DOHH2 (cell line): ENCODE results near the gene INKA2.

Source experiments
- H3F3A ChIP-seq: fragments of 200-600 bp; sonication (generic), shearing (Covaris generic); 2 replicates; pipeline ENCODE4 v1.6.0; 2016; ENCODE audit warnings: antibody characterized with exemption, mild to moderate bottlenecking; ENCODE audit not compliant: control insufficient read depth, insufficient read depth
- H3K27ac ChIP-seq: fragments of 200-600 bp; sonication (generic); 2 replicates; pipeline ENCODE4 v1.5.1; 2014; ENCODE audit warnings: low read depth, mild to moderate bottlenecking, low read length, moderate library complexity
- H3K27me3 ChIP-seq: fragments of 200-600 bp; sonication (generic); 2 replicates; pipeline ENCODE4 v1.6.1; 2014; ENCODE audit warnings: mild to moderate bottlenecking, low read length, mixed read lengths; ENCODE audit not compliant: control insufficient read depth
- H3K36me3 ChIP-seq: fragments of 200-600 bp; sonication (generic); 2 replicates; pipeline ENCODE4 v1.6.1; 2014; ENCODE audit warnings: mild to moderate bottlenecking, low read length, moderate library complexity, mixed read lengths; ENCODE audit not compliant: control insufficient read depth
- H3K4me1 ChIP-seq: fragments of 200-600 bp; sonication (generic); 2 replicates; pipeline ENCODE4 v1.6.1; 2014; ENCODE audit warnings: mild to moderate bottlenecking, low read length, mixed read lengths; ENCODE audit not compliant: control insufficient read depth
- H3K4me2 ChIP-seq: fragments of 200-600 bp; sonication (generic); 2 replicates; pipeline ENCODE4 v1.6.0; 2014; ENCODE audit warnings: mild to moderate bottlenecking, low read length, moderate library complexity
- H3K4me3 ChIP-seq: fragments of 200-600 bp; sonication (generic); 2 replicates; pipeline ENCODE4 v1.5.1; 2014; ENCODE audit warnings: mild to moderate bottlenecking, low read length, mixed read lengths
- H3K79me2 ChIP-seq: fragments of 200-600 bp; sonication (generic); 2 replicates; pipeline ENCODE4 v1.6.1; 2014; ENCODE audit warnings: mild to moderate bottlenecking, low read length, mixed read lengths; ENCODE audit not compliant: control insufficient read depth
- H3K9me2 ChIP-seq: fragments of 200-600 bp; sonication (generic); replicated peaks from 2 replicates; pipeline ENCODE4 v1.6.1; 2014; ENCODE audit warnings: mild to moderate bottlenecking, low read length, mixed read lengths; ENCODE audit not compliant: control insufficient read depth
- H3K9me3 ChIP-seq: fragments of 200-600 bp; sonication (generic); 2 replicates; pipeline ENCODE4 v1.6.1; 2014; ENCODE audit warnings: antibody characterized with exemption, low read length, mixed read lengths; ENCODE audit not compliant: control insufficient read depth, insufficient read depth
- H4K20me1 ChIP-seq: fragments of 200-600 bp; sonication (generic); 2 replicates; pipeline ENCODE4 v1.6.0; 2014; ENCODE audit warnings: low read depth, mild to moderate bottlenecking, antibody characterized with exemption, low read length, moderate library complexity; ENCODE audit not compliant: control insufficient read depth, insufficient read depth
- EZH2phosphoT487 ChIP-seq: fragments of 200-600 bp; sonication (generic); IDR thresholded peaks from 2 replicates; pipeline ENCODE4 v1.6.1; 2017; ENCODE audit warnings: borderline replicate concordance, mild to moderate bottlenecking, antibody characterized with exemption, low read length, moderate library complexity, mixed read lengths
- TF ChIP-seq, protein P1 (sequence below): fragments of 200-600 bp; sonication (generic); IDR thresholded peaks from one replicate; pipeline ENCODE4 v1.5.1; 2014; ENCODE audit warnings: antibody characterized with exemption, mild to moderate bottlenecking, low read depth, low read length; ENCODE audit not compliant: poor library complexity, severe bottlenecking

Gene INKA2

GRCh38 chr1:111739925-111740765, 950 bp upstream of the INKA2 start:
- no peaks in the 10 kb centered on the region for H4K20me1 ChIP-seq
- no peaks in the 10 kb centered on the region for H3K36me3 ChIP-seq
- no peaks in the 10 kb centered on the region for H3K79me2 ChIP-seq
- TF ChIP-seq, protein P1, sequence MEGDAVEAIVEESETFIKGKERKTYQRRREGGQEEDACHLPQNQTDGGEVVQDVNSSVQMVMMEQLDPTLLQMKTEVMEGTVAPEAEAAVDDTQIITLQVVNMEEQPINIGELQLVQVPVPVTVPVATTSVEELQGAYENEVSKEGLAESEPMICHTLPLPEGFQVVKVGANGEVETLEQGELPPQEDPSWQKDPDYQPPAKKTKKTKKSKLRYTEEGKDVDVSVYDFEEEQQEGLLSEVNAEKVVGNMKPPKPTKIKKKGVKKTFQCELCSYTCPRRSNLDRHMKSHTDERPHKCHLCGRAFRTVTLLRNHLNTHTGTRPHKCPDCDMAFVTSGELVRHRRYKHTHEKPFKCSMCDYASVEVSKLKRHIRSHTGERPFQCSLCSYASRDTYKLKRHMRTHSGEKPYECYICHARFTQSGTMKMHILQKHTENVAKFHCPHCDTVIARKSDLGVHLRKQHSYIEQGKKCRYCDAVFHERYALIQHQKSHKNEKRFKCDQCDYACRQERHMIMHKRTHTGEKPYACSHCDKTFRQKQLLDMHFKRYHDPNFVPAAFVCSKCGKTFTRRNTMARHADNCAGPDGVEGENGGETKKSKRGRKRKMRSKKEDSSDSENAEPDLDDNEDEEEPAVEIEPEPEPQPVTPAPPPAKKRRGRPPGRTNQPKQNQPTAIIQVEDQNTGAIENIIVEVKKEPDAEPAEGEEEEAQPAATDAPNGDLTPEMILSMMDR: peak; percentile 8
- peak; percentile 71; the same call in 1 of the 2 replicates for TF ChIP-seq EZH2phosphoT487
- peak overlapping the region; percentile 78 for H3K4me3 ChIP-seq
- H3K27me3 ChIP-seq: peaks cover 26% of the 10 kb centered on the region
- no peaks in the 10 kb centered on the region for H3K9me2 ChIP-seq
- peaks cover 3% of the 10 kb centered on the region; the same call in 1 of the 2 replicates for H3F3A ChIP-seq
- H3K4me1 ChIP-seq: peaks cover 31% of the 10 kb centered on the region
- no peaks in the 10 kb centered on the region for H3K9me3 ChIP-seq
- no peak overlapping the region for H3K27ac ChIP-seq
- H3K4me2 ChIP-seq: peak overlapping the region; percentile 94

GRCh38 chr1:111738436-111739193, 580 bp downstream of the INKA2 start:
- Histone ChIP-seq H3K79me2 (no peaks in the 10 kb centered on the region), H3K27ac (peak overlapping the region; percentile 1; the same call in 1 of the 2 replicates)
- TF ChIP-seq EZH2phosphoT487: no peak
- TF ChIP-seq, protein P1: no peak

GRCh38 chr1:111738133-111738435, 1.1 kb downstream of the INKA2 start:
- Histone ChIP-seq H3K27me3 (peaks cover 19% of the 10 kb centered on the region), H3K4me1 (peaks cover 37% of the 10 kb centered on the region), H3K9me3 (no peaks in the 10 kb centered on the region), H4K20me1 (no peaks in the 10 kb centered on the region), H3K36me3 (no peaks in the 10 kb centered on the region), H3K4me2 (peak overlapping the region; percentile 94), H3K4me3 (peak overlapping the region; percentile 78), H3K27ac (no peak overlapping the region), H3F3A (peaks cover 3% of the 10 kb centered on the region; the same call in 1 of the 2 replicates), H3K9me2 (no peaks in the 10 kb centered on the region), H3K79me2 (no peaks in the 10 kb centered on the region)
- TF ChIP-seq EZH2phosphoT487: no peak
- TF ChIP-seq, protein P1: no peak

More at GRCh38 chr1:111738436-111739193, 580 bp downstream of the INKA2 start:
- Histone ChIP-seq H3F3A (peaks cover 3% of the 10 kb centered on the region; the same call in 1 of the 2 replicates), H3K9me3 (no peaks in the 10 kb centered on the region), H3K4me2 (peak overlapping the region; percentile 94), H3K4me1 (peaks cover 33% of the 10 kb centered on the region), H3K36me3 (no peaks in the 10 kb centered on the region), H3K9me2 (no peaks in the 10 kb centered on the region), H3K27me3 (peaks cover 23% of the 10 kb centered on the region), H3K4me3 (peak overlapping the region; percentile 78), H4K20me1 (no peaks in the 10 kb centered on the region)
